SK-N-SH (cell line): ENCODE measurements around the gene FBXL7. TPM values are rescaled to one million over a fixed set of nuclear protein-coding genes. Genes with fewer than 3 reads are reported as not detected.

ENCODE experiments used
- CTCF ChIA-PET: fragments of 300-600, 350-600 bp; formaldehyde crosslinking; extraction: SDS; loops from one replicate; lab custom pipeline; 2021; lab: Yijun Ruan, JAX
- POLR2A ChIA-PET: fragments of 350-600 bp; sonication (Branson Sonifier 250); formaldehyde crosslinking; extraction: SDS; loops from one replicate; lab custom pipeline; 2020; ENCODE audit warnings: antibody characterized with exemption, inconsistent platforms; lab: Yijun Ruan, JAX
- DNase-seq: peaks from one replicate; pipeline ENCODE4 v3.0.0; 2012
- H2AFZ ChIP-seq: fragments of 200-600 bp; sonication (generic); 2 replicates; pipeline ENCODE4 v1.8.1; 2016; ENCODE audit warnings: antibody characterized with exemption, mild to moderate bottlenecking, low read depth
- H3F3A ChIP-seq: fragments of 200-600 bp; sonication (generic); replicated peaks from 2 replicates; pipeline ENCODE3; 2016; ENCODE audit warnings: antibody characterized with exemption, mild to moderate bottlenecking; ENCODE audit not compliant: insufficient read depth
- H3K27ac ChIP-seq, 2 experiments: fragments of 200-500 bp in 1 of 2; fragments of 200-600 bp in 1 of 2; sonication (Bioruptor generic) in 1 of 2; sonication (generic), shearing (Covaris generic) in 1 of 2; 2 replicates each; pipeline versions ENCODE4 v1.5.1 to v1.6.1; 2014 to 2016; ENCODE audit warnings: low read depth in 2 of 2, inconsistent platforms in 1 of 2, low read length in 1 of 2, mild to moderate bottlenecking in 1 of 2, mixed read lengths in 1 of 2
- H3K27me3 ChIP-seq: fragments of 200-600 bp; sonication (generic), shearing (Covaris generic); 2 replicates; pipeline ENCODE4 v1.6.1; 2016; ENCODE audit warnings: mixed run types; ENCODE audit not compliant: insufficient read depth
- H3K36me3 ChIP-seq, 2 experiments: fragments of 200-500 bp in 1 of 2; fragments of 200-600 bp in 1 of 2; sonication (Bioruptor generic) in 1 of 2; sonication (generic) in 1 of 2; replicated peaks in 1 of 2; 2 replicates each; pipeline versions ENCODE3 to v1.5.1; 2014 to 2016; ENCODE audit warnings: low read length in 1 of 2, mild to moderate bottlenecking in 1 of 2; ENCODE audit not compliant: insufficient read depth in 2 of 2, control insufficient read depth in 1 of 2
- H3K4me1 ChIP-seq, 2 experiments: fragments of 200-500 bp in 1 of 2; fragments of 200-600 bp in 1 of 2; sonication (Bioruptor generic) in 1 of 2; sonication (generic), shearing (Covaris generic) in 1 of 2; 2 replicates each; pipeline versions ENCODE4 v1.5.1 to v1.6.1; 2014 to 2016; ENCODE audit warnings: low read depth in 1 of 2, low read length in 1 of 2, mixed run types in 1 of 2; ENCODE audit not compliant: insufficient read depth in 2 of 2, control insufficient read depth in 1 of 2
- H3K4me2 ChIP-seq: fragments of 200-600 bp; sonication (generic), shearing (Covaris generic); 2 replicates; pipeline ENCODE4 v1.6.1; 2017; ENCODE audit warnings: mixed run types
- H3K4me3 ChIP-seq, 2 experiments: fragments of 200-500 bp in 1 of 2; fragments of 200-600 bp in 1 of 2; sonication (Bioruptor generic) in 1 of 2; sonication (generic), shearing (Covaris generic) in 1 of 2; 2 replicates each; pipeline versions ENCODE4 v1.5.1 to v1.8.1; 2014 to 2016; ENCODE audit warnings: low read depth in 2 of 2, inconsistent platforms in 1 of 2, low read length in 1 of 2, mild to moderate bottlenecking in 1 of 2, mixed read lengths in 1 of 2, moderate library complexity in 1 of 2
- H3K79me2 ChIP-seq: fragments of 200-600 bp; sonication (generic); 2 replicates; pipeline ENCODE4 v1.8.1; 2017; ENCODE audit warnings: mild to moderate bottlenecking; ENCODE audit not compliant: insufficient read depth
- H3K9ac ChIP-seq: fragments of 200-600 bp; sonication (generic); 2 replicates; pipeline ENCODE4 v1.6.1; 2017; ENCODE audit warnings: mixed run types
- H3K9me2 ChIP-seq: fragments of 200-600 bp; sonication (generic); 2 replicates; pipeline ENCODE4 v1.6.1; 2017; ENCODE audit warnings: mixed run types
- H3K9me3 ChIP-seq: fragments of 200-600 bp; sonication (generic); 2 replicates; pipeline ENCODE4 v1.6.1; 2017; ENCODE audit warnings: mixed run types, mild to moderate bottlenecking, moderate library complexity
- H4K20me1 ChIP-seq: fragments of 200-600 bp; sonication (generic); 2 replicates; pipeline ENCODE4 v1.6.1; 2017; ENCODE audit warnings: mild to moderate bottlenecking, mixed run types; ENCODE audit not compliant: insufficient read depth
- CHD2 ChIP-seq: fragments of 150-350 bp; IDR thresholded peaks from 2 replicates; pipeline ENCODE4 v1.6.1; 2018; ENCODE audit warnings: low read length; ENCODE audit not compliant: partially characterized antibody
- MEF2A ChIP-seq: IDR thresholded peaks from 2 replicates; pipeline ENCODE4 v1.4.0; 2012; ENCODE audit warnings: low read depth, borderline replicate concordance
- RAD21 ChIP-seq: IDR thresholded peaks from 2 replicates; pipeline ENCODE4 v1.6.1; 2012; ENCODE audit warnings: mild to moderate bottlenecking, low read length
- RCOR1 ChIP-seq: fragments of 150-350 bp; IDR thresholded peaks from 2 replicates; pipeline ENCODE4 v1.6.1; 2017; ENCODE audit warnings: antibody characterized with exemption, low read length
- RFX5 ChIP-seq: IDR thresholded peaks from 2 replicates; pipeline ENCODE4 v1.6.1; 2012; ENCODE audit warnings: mild to moderate bottlenecking, improper control_type of control experiment, low read length
- RXRA ChIP-seq: IDR thresholded peaks from 2 replicates; pipeline ENCODE4 v1.4.0; 2012; ENCODE audit warnings: low read depth, mild to moderate bottlenecking, borderline replicate concordance
- WGBS: methylation state at CpG from one replicate; pipeline ENCODE4 v1.1.6; 2017; ENCODE audit warnings: low lambda C conversion rate; 5-methylcytosine and 5-hydroxymethylcytosine counted together
- polyA plus RNA-seq, 3 experiments: library from polyadenylated mRNA; depleted of rRNA; stranded (reverse); fragments of >200 nt; gene quantifications; 2 replicates each; pipeline ENCODE4 v1.2.3, GENCODE V29; 2012
- TF ChIP-seq, protein P1 (sequence below): IDR thresholded peaks from 2 replicates; pipeline ENCODE4 v1.6.1; 2012; ENCODE audit warnings: mild to moderate bottlenecking, low read depth, low read length, moderate library complexity
- TF ChIP-seq, protein P2 (sequence below): IDR thresholded peaks from 2 replicates; pipeline ENCODE4; 2012
- TF ChIP-seq, protein P3 (sequence below): fragments of 150-350 bp; IDR thresholded peaks from 2 replicates; pipeline ENCODE4 v1.6.1; 2016; ENCODE audit warnings: mild to moderate bottlenecking, low read depth, low read length

FBXL7 gene
- polyA plus RNA-seq, 1 of the 3 experiments (the other 2 are of a cell fraction) = 7.0 TPM

DNA sequence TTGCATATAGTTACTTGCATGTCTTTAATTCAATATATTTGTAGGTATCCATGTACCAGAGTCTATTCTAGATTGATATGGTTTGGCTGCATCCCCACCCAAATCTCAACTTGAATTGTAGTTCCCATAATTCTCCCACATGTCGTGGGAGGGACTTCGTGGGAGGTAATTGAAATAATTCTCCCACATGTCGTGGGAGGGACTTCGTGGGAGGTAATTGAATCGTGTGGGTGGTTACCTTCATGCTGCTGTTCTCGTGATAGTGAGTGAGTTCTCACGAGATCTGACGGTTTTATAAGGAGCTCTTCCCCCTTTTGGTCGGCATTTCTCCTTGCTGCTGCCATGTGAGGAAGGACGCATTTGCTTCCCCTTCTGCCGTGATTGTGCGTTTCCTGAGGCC is 16.5 kb downstream of the FBXL7 start:
- POLR2A ChIA-PET = no interaction called here
- 85% methylated on average over 12 of the region's 12 CpGs for WGBS

DNA sequence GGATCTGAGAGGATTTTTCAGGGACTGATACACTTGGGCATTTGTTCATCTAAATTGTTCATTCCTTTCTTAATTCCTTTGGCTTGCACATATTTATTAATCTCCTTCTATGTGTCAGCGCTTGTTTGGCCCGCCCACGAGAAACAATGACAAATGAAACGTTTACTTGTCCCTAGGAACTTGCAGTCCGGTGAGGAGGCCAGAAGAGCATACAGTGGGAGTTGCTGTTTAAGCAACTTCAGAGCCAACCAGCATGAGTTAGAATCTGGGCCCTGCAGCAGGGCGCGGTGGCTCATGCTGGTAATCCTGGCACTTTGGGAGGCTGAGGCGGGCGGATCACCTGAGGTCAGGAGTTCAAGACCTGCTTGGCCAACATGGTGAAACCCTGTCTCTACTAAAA is 18.8 kb downstream of the FBXL7 start:
- 87% methylated on average over 9 of the region's 9 CpGs for WGBS
- no peak overlapping the region for H3K27ac ChIP-seq
- no peak overlapping the region for H3K4me3 ChIP-seq
- H3K9ac ChIP-seq = no peak overlapping the region
- CTCF ChIA-PET = no interaction called here
- H3K4me1 ChIP-seq = peaks cover 5 to 15% of the 10 kb centered on the region in 2 experiments; a peak in 3 of 4 replicates
- H2AFZ ChIP-seq = no peak overlapping the region
- H3K79me2 ChIP-seq = peaks cover 80% of the 10 kb centered on the region
- H3F3A ChIP-seq = no peaks in the 10 kb centered on the region
- no peak overlapping the region for H3K4me2 ChIP-seq
- TF ChIP-seq, protein P1, sequence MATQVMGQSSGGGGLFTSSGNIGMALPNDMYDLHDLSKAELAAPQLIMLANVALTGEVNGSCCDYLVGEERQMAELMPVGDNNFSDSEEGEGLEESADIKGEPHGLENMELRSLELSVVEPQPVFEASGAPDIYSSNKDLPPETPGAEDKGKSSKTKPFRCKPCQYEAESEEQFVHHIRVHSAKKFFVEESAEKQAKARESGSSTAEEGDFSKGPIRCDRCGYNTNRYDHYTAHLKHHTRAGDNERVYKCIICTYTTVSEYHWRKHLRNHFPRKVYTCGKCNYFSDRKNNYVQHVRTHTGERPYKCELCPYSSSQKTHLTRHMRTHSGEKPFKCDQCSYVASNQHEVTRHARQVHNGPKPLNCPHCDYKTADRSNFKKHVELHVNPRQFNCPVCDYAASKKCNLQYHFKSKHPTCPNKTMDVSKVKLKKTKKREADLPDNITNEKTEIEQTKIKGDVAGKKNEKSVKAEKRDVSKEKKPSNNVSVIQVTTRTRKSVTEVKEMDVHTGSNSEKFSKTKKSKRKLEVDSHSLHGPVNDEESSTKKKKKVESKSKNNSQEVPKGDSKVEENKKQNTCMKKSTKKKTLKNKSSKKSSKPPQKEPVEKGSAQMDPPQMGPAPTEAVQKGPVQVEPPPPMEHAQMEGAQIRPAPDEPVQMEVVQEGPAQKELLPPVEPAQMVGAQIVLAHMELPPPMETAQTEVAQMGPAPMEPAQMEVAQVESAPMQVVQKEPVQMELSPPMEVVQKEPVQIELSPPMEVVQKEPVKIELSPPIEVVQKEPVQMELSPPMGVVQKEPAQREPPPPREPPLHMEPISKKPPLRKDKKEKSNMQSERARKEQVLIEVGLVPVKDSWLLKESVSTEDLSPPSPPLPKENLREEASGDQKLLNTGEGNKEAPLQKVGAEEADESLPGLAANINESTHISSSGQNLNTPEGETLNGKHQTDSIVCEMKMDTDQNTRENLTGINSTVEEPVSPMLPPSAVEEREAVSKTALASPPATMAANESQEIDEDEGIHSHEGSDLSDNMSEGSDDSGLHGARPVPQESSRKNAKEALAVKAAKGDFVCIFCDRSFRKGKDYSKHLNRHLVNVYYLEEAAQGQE = no peak
- no peak for TF ChIP-seq MEF2A
- TF ChIP-seq, protein P2, sequence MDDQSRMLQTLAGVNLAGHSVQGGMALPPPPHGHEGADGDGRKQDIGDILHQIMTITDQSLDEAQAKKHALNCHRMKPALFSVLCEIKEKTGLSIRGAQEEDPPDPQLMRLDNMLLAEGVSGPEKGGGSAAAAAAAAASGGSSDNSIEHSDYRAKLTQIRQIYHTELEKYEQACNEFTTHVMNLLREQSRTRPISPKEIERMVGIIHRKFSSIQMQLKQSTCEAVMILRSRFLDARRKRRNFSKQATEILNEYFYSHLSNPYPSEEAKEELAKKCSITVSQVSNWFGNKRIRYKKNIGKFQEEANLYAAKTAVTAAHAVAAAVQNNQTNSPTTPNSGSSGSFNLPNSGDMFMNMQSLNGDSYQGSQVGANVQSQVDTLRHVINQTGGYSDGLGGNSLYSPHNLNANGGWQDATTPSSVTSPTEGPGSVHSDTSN = no peak
- no peak for TF ChIP-seq RXRA
- H3K9me3 ChIP-seq = no peaks in the 10 kb centered on the region
- H3K9me2 ChIP-seq = no peaks in the 10 kb centered on the region
- H4K20me1 ChIP-seq = no peaks in the 10 kb centered on the region
- H3K27me3 ChIP-seq = no peaks in the 10 kb centered on the region
- H3K36me3 ChIP-seq = peaks cover 0 to 3% of the 10 kb centered on the region in 2 experiments
- no peak for DNase-seq
- POLR2A ChIA-PET = no interaction called here

More for the DNA sequence above, 16.5 kb downstream of the FBXL7 start:
- TF ChIP-seq CHD2 (no peak), RAD21 (no peak), RCOR1 (no peak), RFX5 (no peak)
- TF ChIP-seq, protein P3, sequence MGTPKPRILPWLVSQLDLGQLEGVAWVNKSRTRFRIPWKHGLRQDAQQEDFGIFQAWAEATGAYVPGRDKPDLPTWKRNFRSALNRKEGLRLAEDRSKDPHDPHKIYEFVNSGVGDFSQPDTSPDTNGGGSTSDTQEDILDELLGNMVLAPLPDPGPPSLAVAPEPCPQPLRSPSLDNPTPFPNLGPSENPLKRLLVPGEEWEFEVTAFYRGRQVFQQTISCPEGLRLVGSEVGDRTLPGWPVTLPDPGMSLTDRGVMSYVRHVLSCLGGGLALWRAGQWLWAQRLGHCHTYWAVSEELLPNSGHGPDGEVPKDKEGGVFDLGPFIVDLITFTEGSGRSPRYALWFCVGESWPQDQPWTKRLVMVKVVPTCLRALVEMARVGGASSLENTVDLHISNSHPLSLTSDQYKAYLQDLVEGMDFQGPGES = no peak
- Histone ChIP-seq H4K20me1 (no peaks in the 10 kb centered on the region), H3K4me1 (peaks cover 0 to 4% of the 10 kb centered on the region in 2 experiments; a peak in 2 of 4 replicates), H3K27me3 (no peaks in the 10 kb centered on the region), H3K4me2 (no peak overlapping the region), H3K9ac (no peak overlapping the region), H3K4me3 (no peak overlapping the region), H3K9me2 (no peaks in the 10 kb centered on the region), H3K9me3 (no peaks in the 10 kb centered on the region), H3K27ac (no peak overlapping the region), H3K36me3 (peaks cover 0 to 3% of the 10 kb centered on the region in 2 experiments), H3K79me2 (peaks cover 78% of the 10 kb centered on the region), H3F3A (no peaks in the 10 kb centered on the region), H2AFZ (no peak overlapping the region)
- CTCF ChIA-PET = no interaction called here
- no peak for DNase-seq
